Left forelimb (tissue), 1 donor: Measurements from ENCODE around the gene PHACTR1.
"Not testable (repeated sequence)": the region's sequence is repeated elsewhere in the genome, so short reads cannot be mapped to it uniquely, and the experiment has no call there.

Experiments
- DNase-seq: peaks from one replicate; pipeline ENCODE4 v3.0.0-alpha.2; 2018; ENCODE audit warnings: low spot score

PHACTR1 gene

GRCh38 chr6:13159822-13160221 lies 443.3 kb downstream of the PHACTR1 start:
- DNase-seq = not testable (repeated sequence)

- no peak for DNase-seq
These were observed 446.8 kb downstream of the PHACTR1 start for GRCh38 chr6:13163161-13163944.

- DNase-seq = no peak
These were observed 447.7 kb downstream of the PHACTR1 start for GRCh38 chr6:13164291-13164690.

GRCh38 chr6:13165502-13166172 lies 449.1 kb downstream of the PHACTR1 start:
- no peak for DNase-seq

GRCh38 chr6:13166269-13166668 lies 449.7 kb downstream of the PHACTR1 start:
- no peak for DNase-seq

GRCh38 chr6:13166916-13167315 lies 450.3 kb downstream of the PHACTR1 start:
- no peak for DNase-seq

GRCh38 chr6:13172291-13172690 lies 455.7 kb downstream of the PHACTR1 start:
- no peak for DNase-seq

- DNase-seq = no peak
These were observed 458.5 kb downstream of the PHACTR1 start for GRCh38 chr6:13175087-13175486.

GRCh38 chr6:13175759-13176158 lies 459.2 kb downstream of the PHACTR1 start:
- DNase-seq = no peak

GRCh38 chr6:13177664-13178063 lies 461.1 kb downstream of the PHACTR1 start:
- no peak for DNase-seq

GRCh38 chr6:13178107-13178506 lies 461.5 kb downstream of the PHACTR1 start:
- no peak for DNase-seq

- DNase-seq = no peak
These were observed 464.0 kb downstream of the PHACTR1 start for GRCh38 chr6:13180538-13180937.

GRCh38 chr6:13181393-13181792 lies 464.8 kb downstream of the PHACTR1 start:
- no peak for DNase-seq

GRCh38 chr6:13183415-13184088 lies 467.0 kb downstream of the PHACTR1 start:
- DNase-seq = no peak

- DNase-seq = no peak
These were observed 467.5 kb downstream of the PHACTR1 start for GRCh38 chr6:13184089-13184468.

- DNase-seq = no peak
These were observed 468.0 kb downstream of the PHACTR1 start for GRCh38 chr6:13184547-13184946.

- DNase-seq = no peak
These were observed 470.3 kb downstream of the PHACTR1 start for GRCh38 chr6:13186861-13187260.

- DNase-seq = no peak
These were observed 471.1 kb downstream of the PHACTR1 start for GRCh38 chr6:13187692-13188091.

- DNase-seq = no peak
These were observed 471.7 kb downstream of the PHACTR1 start for GRCh38 chr6:13188306-13188705.

- DNase-seq = no peak
These were observed 473.1 kb downstream of the PHACTR1 start for GRCh38 chr6:13189710-13190109.

GRCh38 chr6:13190376-13190775 lies 473.8 kb downstream of the PHACTR1 start:
- no peak for DNase-seq

- DNase-seq = no peak
These were observed 474.9 kb downstream of the PHACTR1 start for GRCh38 chr6:13191461-13191860.

- DNase-seq = no peak
These were observed 478.3 kb downstream of the PHACTR1 start for GRCh38 chr6:13194852-13195251.
